GM12874 (cell line): Measurements from ENCODE around the gene MUSK.

ENCODE experiments used
- TF ChIP-seq, protein P1 (sequence below): IDR thresholded peaks from 2 replicates; pipeline ENCODE4 v1.5.1; 2011; ENCODE audit warnings: low read depth, mild to moderate bottlenecking, control low read depth, low read length, moderate library complexity; ENCODE audit not compliant: insufficient read depth

The MUSK gene

GRCh38 chr9:110810262-110810976 is 141.8 kb downstream of the MUSK start:
- TF ChIP-seq, protein P1, sequence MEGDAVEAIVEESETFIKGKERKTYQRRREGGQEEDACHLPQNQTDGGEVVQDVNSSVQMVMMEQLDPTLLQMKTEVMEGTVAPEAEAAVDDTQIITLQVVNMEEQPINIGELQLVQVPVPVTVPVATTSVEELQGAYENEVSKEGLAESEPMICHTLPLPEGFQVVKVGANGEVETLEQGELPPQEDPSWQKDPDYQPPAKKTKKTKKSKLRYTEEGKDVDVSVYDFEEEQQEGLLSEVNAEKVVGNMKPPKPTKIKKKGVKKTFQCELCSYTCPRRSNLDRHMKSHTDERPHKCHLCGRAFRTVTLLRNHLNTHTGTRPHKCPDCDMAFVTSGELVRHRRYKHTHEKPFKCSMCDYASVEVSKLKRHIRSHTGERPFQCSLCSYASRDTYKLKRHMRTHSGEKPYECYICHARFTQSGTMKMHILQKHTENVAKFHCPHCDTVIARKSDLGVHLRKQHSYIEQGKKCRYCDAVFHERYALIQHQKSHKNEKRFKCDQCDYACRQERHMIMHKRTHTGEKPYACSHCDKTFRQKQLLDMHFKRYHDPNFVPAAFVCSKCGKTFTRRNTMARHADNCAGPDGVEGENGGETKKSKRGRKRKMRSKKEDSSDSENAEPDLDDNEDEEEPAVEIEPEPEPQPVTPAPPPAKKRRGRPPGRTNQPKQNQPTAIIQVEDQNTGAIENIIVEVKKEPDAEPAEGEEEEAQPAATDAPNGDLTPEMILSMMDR: no peak

- TF ChIP-seq, protein P1: no peak
Observed at GRCh38 chr9:110812886-110813285, 144.3 kb downstream of the MUSK start.

- TF ChIP-seq, protein P1: no peak
Observed at GRCh38 chr9:110814159-110814558, 145.6 kb downstream of the MUSK start.

- TF ChIP-seq, protein P1: no peak
Observed at GRCh38 chr9:110815361-110815760, 146.8 kb downstream of the MUSK start.

DNA sequence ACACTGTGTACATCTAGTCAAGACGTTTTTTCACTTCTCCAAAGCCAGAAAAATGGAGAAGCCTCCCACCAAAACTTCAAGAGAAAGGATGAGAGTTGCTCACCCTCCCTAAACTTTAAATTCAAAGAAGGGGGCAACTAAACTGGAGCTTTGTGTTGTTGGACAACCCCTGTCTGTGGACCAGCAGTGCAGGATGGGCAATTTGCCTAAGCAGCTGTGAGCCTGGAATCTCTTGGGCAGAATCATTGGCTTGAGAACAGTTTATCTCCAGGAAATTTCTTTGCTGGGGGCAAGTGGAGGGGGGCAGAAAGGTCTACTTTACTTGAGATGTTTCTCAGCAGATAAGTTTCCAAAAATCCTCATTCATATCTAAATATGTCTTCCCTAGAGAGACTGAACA is 151.8 kb downstream of the MUSK start:
- TF ChIP-seq, protein P1: no peak

DNA sequence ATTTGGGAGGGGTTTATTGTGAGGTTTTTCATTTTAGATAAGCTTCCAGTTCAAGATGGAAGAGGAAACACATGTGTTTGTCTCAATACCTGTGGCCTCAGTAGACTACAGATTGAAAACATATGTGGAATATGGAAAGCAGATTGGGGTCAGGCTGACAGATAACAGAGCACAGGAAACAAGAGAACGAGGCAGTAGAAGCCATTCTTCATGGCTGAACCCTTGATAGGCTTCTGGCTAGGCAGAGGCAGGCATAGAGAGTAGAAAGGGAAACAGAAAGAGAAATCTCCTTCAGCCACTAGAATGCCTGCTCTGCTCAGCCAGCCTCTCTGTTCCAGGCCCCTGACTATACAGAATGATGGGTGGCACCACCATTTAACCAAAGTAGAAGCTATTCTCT is 152.5 kb downstream of the MUSK start:
- TF ChIP-seq, protein P1: no peak

GRCh38 chr9:110825950-110826349 is 157.4 kb downstream of the MUSK start:
- TF ChIP-seq, protein P1: no peak

DNA sequence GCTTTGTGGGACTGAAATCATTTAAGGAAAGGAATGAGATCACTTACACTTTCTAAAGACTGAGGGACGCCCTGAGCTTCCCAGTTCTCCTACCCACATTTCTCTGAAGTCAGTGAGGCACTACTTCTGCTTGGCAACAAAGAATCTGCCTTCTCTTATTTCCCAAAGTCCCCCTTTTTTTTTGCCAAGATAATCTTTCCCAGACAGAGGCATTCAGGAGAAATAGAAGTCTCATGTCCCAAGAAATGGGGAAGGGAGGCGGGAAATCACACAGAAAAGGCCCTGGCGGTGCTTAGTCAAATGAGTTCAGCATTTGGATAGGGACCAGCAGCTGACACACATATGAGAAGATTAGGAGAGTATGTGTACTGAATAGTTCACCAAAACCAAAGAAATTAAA is 159.7 kb downstream of the MUSK start:
- TF ChIP-seq, protein P1: no peak
